Bone marrow (tissue), 2 donors: ENCODE measurements around the gene PGC.

Source experiments
- DNase-seq, 2 donors: peaks; one replicate each; lab custom pipeline; 2025; lab: John Stamatoyannopoulos, UW

PGC gene

GRCh38 chr6:41697861-41698781 lies 49.1 kb downstream of the PGC start:
- no peak for DNase-seq

DNA sequence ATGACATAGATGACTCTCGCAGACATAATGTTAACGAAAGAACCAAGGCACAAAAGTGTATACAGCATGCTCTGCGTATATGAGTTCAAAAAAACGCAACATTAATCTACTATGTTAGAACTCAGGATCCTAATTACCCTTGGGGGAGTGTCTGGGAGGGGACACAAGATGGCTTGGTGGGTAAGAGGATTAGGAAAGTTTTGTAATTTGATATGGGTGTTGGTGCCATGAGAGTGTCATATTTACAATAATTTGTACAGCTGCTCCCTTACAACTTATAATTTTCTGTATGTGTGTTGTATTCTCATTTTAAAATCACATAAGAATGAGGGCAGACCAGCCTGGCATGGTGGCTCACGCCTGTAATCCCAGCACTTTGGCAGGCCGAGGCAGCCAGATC lies 50.4 kb downstream of the PGC start:
- DNase-seq = no peak

DNA sequence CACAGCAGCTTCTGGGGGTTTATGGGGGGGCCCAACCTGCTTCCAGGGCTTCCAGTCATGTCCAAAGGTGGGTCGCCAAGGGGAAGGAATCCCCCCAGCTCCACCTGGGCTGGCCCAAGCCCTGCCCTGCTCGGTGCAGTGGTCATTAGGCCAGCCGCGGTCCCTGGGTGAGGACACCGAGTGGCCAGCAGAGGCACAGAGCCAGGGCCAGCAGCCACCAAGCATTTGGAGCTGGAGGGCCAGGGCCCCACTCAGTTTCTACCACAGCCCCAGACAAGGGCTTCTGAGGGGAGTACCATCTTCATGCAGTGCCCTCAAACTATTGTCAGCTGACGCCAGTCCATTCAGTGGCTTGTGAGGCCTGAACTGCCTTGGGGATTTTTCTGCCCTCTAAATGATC lies 51.4 kb downstream of the PGC start:
- DNase-seq = no peak

GRCh38 chr6:41694815-41695526 lies 52.2 kb downstream of the PGC start:
- no peak for DNase-seq

DNA sequence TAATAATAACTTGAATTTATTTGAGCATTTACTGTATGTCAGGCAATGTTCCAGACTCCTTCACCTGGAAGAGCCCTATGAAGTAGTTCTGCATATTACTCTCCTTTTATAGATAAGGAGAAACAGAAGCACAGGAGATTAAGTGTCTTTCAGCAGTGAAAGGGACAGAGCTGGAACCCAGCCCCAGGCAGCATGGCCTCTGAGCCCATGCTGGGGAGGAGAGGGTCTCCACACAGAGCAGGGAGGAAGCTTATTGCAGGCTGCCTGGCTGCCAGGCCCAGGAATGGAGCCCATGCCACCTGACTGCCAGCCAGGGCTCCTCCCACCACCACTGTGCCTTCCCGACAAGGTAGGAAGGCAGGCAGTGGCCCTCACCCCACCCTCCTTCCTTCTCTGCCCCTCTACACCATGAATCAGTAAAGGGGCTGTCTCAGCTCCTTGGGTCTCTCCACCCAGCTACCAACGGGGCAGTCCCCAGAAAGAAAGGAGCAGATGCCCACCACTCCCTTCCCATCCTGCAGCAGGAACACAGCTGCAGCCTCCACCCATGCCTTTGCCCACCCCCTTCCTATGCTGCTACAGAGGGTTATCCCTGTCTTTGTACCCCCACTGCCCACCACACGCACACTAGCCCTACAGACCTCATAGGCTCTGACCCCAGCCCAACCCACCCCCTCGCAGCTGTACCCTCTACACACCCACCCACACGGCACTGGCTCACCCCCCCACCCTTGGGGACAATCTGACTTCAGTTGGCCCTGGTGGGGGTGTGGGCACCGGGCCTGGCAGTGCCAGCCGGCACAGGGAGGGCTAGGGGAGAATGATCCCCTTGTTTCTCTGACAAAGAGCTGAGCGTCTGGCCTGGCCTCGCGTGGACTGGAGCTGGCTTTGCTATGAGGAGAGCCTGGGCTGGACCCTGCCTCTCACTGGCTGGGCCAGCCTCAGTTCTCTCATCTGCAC lies 53.6 kb downstream of the PGC start:
- DNase-seq = no peak

GRCh38 chr6:41692730-41693129 lies 54.5 kb downstream of the PGC start:
- no peak for DNase-seq

GRCh38 chr6:41692080-41692675 lies 55.0 kb downstream of the PGC start:
- no peak for DNase-seq

DNA sequence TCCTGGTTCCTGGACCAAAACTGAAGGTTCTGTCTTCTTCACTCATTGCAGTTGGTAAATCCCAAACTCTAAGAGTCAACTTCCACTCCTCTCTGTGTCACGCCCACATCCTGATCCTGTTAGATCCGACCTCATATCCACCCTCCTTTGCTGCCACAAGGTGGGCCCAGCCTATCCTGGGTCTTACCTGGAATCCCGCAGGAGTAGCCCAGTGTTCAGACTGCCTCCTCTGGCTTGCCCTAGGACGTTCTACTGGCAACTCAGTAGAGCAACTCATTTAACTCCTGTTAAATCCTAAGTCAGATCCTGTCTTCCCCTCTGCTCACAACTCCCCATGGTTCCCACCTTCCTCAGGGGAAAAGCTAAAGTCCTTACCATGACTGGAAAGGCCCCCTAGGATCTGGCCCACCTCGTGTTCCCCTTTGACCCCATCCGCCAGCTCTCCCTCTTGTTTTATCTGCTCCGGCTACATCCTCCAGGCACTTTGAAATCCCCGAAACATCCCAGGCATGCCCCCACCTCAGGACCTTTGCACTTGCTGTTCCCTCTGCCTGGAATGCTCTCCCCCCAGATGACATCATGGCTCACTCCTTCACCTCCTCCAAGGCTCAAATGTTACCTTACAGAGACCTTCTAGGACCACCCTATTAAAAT lies 55.6 kb downstream of the PGC start:
- no peak for DNase-seq

DNA sequence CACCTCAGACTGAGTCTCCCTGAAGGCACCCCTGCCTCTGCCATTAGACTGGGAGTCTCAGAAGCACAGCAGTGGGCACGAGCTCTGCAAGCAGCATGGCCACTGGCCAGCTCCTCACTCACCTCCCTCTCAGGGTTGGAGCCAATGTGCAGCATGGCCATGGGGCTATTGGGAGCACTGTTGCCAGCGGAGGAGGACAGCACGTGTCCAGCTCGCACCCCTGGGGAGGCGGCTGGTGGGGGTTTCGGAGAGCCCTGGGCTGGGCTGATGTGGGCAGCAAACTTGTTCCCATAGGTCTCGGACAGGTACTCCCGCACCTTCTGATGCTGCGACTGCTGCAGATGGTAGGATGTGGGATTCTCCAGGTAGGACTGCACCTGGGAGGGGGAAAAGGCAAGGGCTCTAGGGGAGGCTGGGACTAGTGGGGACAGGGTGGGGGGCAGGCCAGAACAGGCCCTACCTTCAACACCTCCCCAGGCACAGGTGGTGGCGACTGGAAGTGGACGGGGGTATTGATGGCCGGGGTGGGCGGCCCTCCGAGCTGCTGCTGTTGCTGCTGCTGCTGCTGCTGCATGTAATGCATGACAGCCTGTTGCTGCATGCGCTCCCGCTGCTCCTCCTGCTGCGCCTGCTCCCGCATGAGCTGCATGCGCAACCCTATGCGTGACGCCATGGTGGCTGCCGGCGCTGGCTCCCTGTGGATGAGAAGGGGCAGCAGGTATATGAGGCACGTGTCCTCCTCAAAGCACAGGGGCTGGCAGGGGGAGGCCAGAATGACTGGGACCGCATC lies 56.5 kb downstream of the PGC start:
- no peak for DNase-seq

- DNase-seq = no peak
Measured at GRCh38 chr6:41689171-41690008, 57.8 kb downstream of the PGC start.

GRCh38 chr6:41688256-41688965 lies 58.8 kb downstream of the PGC start:
- DNase-seq = no peak

DNA sequence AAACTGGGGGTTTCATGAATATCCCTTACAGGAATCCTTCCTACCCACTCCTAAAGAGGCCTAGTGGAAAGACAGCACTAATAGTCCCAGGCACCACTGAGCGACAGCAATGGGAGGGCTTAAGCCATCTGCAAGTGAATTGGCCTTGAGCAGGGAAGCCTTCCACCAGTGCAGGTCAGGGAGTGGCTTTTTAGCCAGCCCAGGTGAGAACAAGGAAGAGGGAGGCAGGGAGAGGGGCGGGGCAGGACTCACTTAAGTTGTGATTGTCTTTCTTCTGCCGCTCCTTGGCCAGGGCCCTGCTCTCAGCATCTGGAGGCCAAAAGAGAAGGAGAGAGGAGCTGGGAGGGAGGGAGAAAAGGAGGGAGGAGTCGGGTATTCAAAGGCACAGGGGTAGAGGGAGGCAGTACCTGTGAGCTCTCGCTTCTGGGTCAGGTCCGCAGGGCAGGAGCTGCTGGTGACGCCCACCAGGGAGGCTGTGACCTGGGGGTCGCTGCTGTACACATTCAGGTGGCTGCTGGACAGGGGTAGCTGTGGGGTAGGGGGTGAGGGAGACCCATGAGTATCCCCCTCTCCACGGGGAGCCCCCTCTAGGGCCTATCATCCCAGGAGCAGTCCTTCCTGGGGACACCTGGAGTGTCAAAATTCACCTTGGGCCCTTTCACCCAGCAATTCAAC lies 59.6 kb downstream of the PGC start:
- DNase-seq = no peak
